A673 (cell line): ENCODE data around the gene KCNQ1. TPM values are rescaled to one million over a fixed set of nuclear protein-coding genes. Genes with fewer than 3 reads are reported as not detected.

ENCODE experiments used
- BruUV-seq: library from RNA; stranded (reverse); fragments of 400-500 nt; replicated peaks from 2 replicates; lab custom pipeline; 2021; lab: Mats Ljungman, UMichigan
- CTCF ChIA-PET: fragments of 300-600 bp; sonication (Branson Sonifier 250); formaldehyde crosslinking; loops from one replicate; lab custom pipeline; 2022; ENCODE audit warnings: antibody characterized with exemption; lab: Charles Lee
- POLR2A ChIA-PET: fragments of 300-600 bp; sonication (Branson Sonifier 250); formaldehyde crosslinking; loops from one replicate; lab custom pipeline; 2022; ENCODE audit warnings: antibody characterized with exemption; ENCODE audit not compliant: low non-redundant PET; lab: Charles Lee
- DNase-seq: peaks from one replicate; pipeline ENCODE4 v3.0.0-alpha.2; 2015; ENCODE audit warnings: low spot score
- H3K27ac ChIP-seq: fragments of 200-600 bp; sonication (generic); 2 replicates; pipeline ENCODE4 v1.5.1; 2016; ENCODE audit warnings: mixed run types, low read depth, mild to moderate bottlenecking, mixed read lengths, antibody characterized with exemption, low read length; ENCODE audit not compliant: poor library complexity, severe bottlenecking
- H3K27me3 ChIP-seq: fragments of 200-600 bp; sonication (generic); replicated peaks from 2 replicates; pipeline ENCODE4 v1.6.1; 2017; ENCODE audit warnings: mixed run types, low read depth, mild to moderate bottlenecking, mixed read lengths, antibody characterized with exemption, low read length; ENCODE audit not compliant: insufficient read depth, poor library complexity
- H3K36me3 ChIP-seq: fragments of 200-600 bp; sonication (generic); 2 replicates; pipeline ENCODE4 v1.6.1; 2016; ENCODE audit warnings: mixed run types, mild to moderate bottlenecking, mixed read lengths, antibody characterized with exemption, low read length; ENCODE audit not compliant: insufficient read depth, poor library complexity, severe bottlenecking
- H3K4me1 ChIP-seq: fragments of 200-600 bp; sonication (generic); 2 replicates; pipeline ENCODE4 v1.6.1; 2017; ENCODE audit warnings: mixed run types, mild to moderate bottlenecking, mixed read lengths, antibody characterized with exemption, low read length; ENCODE audit not compliant: insufficient read depth, poor library complexity, severe bottlenecking
- H3K4me3 ChIP-seq: fragments of 200-600 bp; sonication (generic); 2 replicates; pipeline ENCODE4 v1.5.1; 2016; ENCODE audit warnings: low read depth, mixed run types, mild to moderate bottlenecking, mixed read lengths, low read length; ENCODE audit not compliant: poor library complexity, severe bottlenecking
- H3K9me3 ChIP-seq: fragments of 200-600 bp; sonication (generic); 2 replicates; pipeline ENCODE4 v1.6.1; 2016; ENCODE audit warnings: mixed run types, low read depth, mild to moderate bottlenecking, mixed read lengths, antibody characterized with exemption, low read length; ENCODE audit not compliant: poor library complexity, severe bottlenecking
- EZH2 ChIP-seq: fragments of 200-600 bp; sonication (generic); IDR thresholded peaks from 2 replicates; pipeline ENCODE4 v1.6.1; 2017; ENCODE audit warnings: borderline replicate concordance, low read depth, mild to moderate bottlenecking, mixed read lengths, antibody characterized with exemption, low read length; ENCODE audit not compliant: poor library complexity, severe bottlenecking
- intact Hi-C: fragments of 100-400 bp; cut with micrococcal nuclease; formaldehyde crosslinking; loops from one replicate; pipeline ENCODE4 v1.10.0; 2022; ENCODE audit not compliant: unreplicated experiment
- total RNA-seq: library from RNA; stranded (reverse); gene quantifications from 2 replicates; pipeline ENCODE4 v1.2.3, GENCODE V29; 2021
- TF ChIP-seq, protein P1 (sequence below): fragments of 300-800, 200-600 bp; sonication (generic); conservative IDR thresholded peaks from 2 replicates; pipeline ENCODE4 v1.5.1; 2017; ENCODE audit warnings: low read depth, mild to moderate bottlenecking, antibody characterized with exemption, low read length, moderate library complexity, mixed read lengths

KCNQ1 gene
- total RNA-seq, 1 experiment from 2014 or later: not detected

DNA sequence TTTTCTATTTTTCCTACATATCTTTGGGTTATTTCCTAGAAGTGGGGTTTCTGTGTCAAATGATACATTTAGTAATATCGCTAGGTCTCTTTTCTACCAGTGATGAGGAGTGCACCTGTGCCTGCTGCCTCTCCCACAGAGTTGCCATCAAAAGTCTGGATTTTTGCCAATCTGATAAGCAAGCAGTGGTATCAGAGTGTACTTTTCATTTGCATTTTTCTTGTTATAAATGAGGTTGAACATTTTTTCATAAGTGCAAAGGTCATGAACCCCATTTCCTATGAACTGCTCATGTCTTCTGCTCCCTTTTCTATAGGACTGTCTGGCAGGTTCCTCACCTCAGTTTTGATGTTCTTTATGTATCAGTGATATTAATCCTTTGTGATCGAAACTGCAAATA, 2.2 kb upstream of the KCNQ1 start:
- Histone ChIP-seq H3K4me1 (no peaks in the 10 kb centered on the region), H3K27me3 (peaks cover 30% of the 10 kb centered on the region), H3K36me3 (no peaks in the 10 kb centered on the region), H3K9me3 (no peaks in the 10 kb centered on the region), H3K4me3 (no peak overlapping the region), H3K27ac (no peak overlapping the region)
- DNase-seq: no peak
- CTCF ChIA-PET: no interaction called here
- no TSS peak for BruUV-seq
- POLR2A ChIA-PET: no interaction called here
- TF ChIP-seq, protein P1, sequence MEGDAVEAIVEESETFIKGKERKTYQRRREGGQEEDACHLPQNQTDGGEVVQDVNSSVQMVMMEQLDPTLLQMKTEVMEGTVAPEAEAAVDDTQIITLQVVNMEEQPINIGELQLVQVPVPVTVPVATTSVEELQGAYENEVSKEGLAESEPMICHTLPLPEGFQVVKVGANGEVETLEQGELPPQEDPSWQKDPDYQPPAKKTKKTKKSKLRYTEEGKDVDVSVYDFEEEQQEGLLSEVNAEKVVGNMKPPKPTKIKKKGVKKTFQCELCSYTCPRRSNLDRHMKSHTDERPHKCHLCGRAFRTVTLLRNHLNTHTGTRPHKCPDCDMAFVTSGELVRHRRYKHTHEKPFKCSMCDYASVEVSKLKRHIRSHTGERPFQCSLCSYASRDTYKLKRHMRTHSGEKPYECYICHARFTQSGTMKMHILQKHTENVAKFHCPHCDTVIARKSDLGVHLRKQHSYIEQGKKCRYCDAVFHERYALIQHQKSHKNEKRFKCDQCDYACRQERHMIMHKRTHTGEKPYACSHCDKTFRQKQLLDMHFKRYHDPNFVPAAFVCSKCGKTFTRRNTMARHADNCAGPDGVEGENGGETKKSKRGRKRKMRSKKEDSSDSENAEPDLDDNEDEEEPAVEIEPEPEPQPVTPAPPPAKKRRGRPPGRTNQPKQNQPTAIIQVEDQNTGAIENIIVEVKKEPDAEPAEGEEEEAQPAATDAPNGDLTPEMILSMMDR: no peak
- TF ChIP-seq EZH2: no peak
- intact Hi-C loops: no loop called here

DNA sequence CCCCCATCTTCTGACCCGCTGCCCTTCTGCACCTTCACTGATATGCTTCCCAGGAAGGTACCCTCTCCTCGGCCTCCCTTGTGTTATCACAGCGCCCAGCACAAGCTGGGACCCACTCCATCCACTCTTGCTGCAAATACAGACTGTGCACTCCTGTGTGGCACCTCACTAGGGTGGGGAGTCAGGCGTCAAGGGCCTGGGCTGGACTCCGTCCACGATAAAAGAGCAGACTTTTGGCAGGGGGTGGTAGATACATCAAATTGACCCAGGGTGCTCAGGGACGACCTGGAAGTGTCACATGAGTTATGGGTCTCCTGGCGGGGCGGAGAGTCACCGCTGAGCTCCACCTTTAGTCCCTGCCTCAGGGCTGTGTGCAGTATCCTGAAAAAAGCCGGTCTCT, 1.4 kb upstream of the KCNQ1 start:
- no peaks in the 10 kb centered on the region for H3K4me1 ChIP-seq
- no peak overlapping the region for H3K27ac ChIP-seq
- ChIA-PET POLR2A (no interaction called here), CTCF (no interaction called here)
- intact Hi-C loops: no loop called here
- BruUV-seq: no TSS peak
- H3K27me3 ChIP-seq: peaks cover 31% of the 10 kb centered on the region
- H3K4me3 ChIP-seq: no peak overlapping the region
- H3K9me3 ChIP-seq: no peaks in the 10 kb centered on the region
- H3K36me3 ChIP-seq: no peaks in the 10 kb centered on the region
- TF ChIP-seq, protein P1: no peak
- TF ChIP-seq EZH2: no peak
- no peak for DNase-seq

DNA sequence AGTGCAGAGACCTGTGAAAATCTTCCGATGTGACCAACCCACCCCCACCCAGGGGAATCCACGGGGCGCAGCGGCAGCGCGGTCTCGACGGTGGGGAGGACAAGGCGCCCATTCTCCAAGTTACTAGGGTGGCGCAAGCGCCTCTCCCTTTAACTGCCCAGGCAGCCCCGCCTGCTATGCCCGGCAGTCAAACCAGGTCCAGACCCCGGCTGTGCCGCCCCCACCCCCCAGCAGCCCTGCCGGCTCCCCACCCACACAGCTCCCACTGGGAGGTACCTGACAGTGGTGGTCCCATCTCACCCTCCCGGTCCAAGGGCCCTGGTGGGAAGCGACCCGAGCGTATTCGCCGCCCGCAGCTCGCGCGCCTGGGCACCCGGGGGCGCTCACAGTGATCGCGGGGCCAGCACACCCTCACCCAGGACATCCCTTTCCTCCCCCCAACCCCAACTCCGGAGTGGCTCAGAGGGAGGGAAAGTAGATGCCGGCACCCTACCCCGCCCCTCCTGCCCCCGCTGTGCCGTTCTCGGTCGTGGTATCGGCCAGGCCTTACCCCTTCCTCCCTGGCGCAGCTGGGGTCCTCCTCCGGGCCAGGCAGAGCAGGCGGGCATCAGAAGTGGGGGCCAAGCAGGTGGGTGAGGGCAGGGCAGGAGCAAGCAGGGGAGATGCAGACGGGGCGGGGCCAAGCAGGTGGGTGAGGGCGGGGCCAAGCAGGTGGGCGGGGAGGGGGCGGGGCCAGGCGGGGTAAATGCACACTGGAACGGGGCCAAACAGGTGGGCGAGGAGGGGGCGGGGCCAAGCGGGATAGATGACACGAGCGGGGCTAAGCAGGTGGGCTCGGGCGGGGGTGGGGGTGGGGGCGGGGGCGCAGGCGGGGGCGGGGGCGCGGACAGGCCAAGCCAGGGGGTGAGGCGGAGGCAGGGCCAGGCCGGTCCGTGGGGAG, 657 bp upstream of the KCNQ1 start, which contains the start of gene TRPM5:
TSS of gene TRPM5 (minus strand) at position 634 of the 940 bp plus-strand sequence. CDS start 21,478 bp downstream, outside the sequence.
- ChIA-PET POLR2A (no interaction called here), CTCF (no interaction called here)
- Histone ChIP-seq H3K4me3 (no peak within 1 kb of the TSS), H3K27ac (no peak within 1 kb of the TSS), H3K9me3 (no peaks in the 10 kb centered on the region), H3K36me3 (no peaks in the 10 kb centered on the region), H3K27me3 (peaks cover 31% of the 10 kb centered on the region), H3K4me1 (no peaks in the 10 kb centered on the region)
- no TSS peak for BruUV-seq
- no peak for DNase-seq
- TF ChIP-seq EZH2: no peak
- TF ChIP-seq, protein P1: 0 out of 2 replicates have a peak, but pooled peaks have one; percentile 9
- intact Hi-C loops: no loop called here
